ENCODE measurements around the gene ITGAD.

ITGAD gene

DNA sequence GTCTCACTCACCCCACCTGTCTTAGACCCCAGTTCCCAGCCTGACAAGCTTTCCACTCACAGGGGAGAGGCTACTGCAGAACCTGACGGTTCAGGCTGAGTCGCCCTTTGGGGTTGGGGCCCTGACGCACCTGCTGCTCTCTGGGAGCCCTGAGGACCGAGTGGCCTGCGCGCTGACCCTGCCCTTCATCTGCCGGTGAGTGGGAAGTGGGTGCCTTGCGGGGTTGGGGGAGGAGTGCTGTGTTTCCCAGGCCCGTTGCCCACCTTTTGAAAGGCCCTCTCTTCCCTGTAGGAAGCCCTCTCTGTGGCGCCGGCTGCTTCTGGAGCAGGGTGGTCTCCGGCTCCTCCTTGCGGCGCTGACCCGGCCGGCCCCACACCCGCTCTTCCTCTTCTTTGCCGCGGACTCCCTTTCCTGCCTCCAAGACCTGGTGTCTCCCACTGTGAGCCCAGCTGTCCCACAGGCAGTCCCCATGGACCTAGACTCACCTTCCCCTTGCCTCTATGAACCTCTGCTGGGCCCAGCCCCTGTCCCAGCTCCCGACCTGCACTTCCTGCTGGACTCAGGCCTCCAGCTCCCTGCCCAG, 72.7 kb downstream of the ITGAD start:
- Histone ChIP-seq H3K36me3 (replicated peaks; ENCODE audit: low read depth, low read length) (no peaks in the 10 kb centered on the region), H4K20me1 (ENCODE audit: insufficient read depth, low read length) (no peaks in the 10 kb centered on the region), H3K9ac (ENCODE audit: low read length) (no peak overlapping the region), H2AFZ (ENCODE audit: low read depth, low read length) (no peak overlapping the region), H3K79me2 (ENCODE audit: low read length) (no peaks in the 10 kb centered on the region), H3K4me2 (ENCODE audit: low read length) (no peak overlapping the region), H3K27me3 (ENCODE audit: low read depth, low read length) (no peaks in the 10 kb centered on the region), H3K27ac (ENCODE audit: low read length) (no peak overlapping the region), H3K4me3 (ENCODE audit: low read length) (no peak overlapping the region), H3K9me3 (ENCODE audit: insufficient read depth, low read length) (no peaks in the 10 kb centered on the region), H3K4me1 (ENCODE audit: low read length) (peaks cover 8% of the 10 kb centered on the region)
- no peak for TF ChIP-seq EZH2phosphoT487 (IDR thresholded peaks at IDR 0.05; ENCODE audit: low read depth)
- TF ChIP-seq, protein P1, sequence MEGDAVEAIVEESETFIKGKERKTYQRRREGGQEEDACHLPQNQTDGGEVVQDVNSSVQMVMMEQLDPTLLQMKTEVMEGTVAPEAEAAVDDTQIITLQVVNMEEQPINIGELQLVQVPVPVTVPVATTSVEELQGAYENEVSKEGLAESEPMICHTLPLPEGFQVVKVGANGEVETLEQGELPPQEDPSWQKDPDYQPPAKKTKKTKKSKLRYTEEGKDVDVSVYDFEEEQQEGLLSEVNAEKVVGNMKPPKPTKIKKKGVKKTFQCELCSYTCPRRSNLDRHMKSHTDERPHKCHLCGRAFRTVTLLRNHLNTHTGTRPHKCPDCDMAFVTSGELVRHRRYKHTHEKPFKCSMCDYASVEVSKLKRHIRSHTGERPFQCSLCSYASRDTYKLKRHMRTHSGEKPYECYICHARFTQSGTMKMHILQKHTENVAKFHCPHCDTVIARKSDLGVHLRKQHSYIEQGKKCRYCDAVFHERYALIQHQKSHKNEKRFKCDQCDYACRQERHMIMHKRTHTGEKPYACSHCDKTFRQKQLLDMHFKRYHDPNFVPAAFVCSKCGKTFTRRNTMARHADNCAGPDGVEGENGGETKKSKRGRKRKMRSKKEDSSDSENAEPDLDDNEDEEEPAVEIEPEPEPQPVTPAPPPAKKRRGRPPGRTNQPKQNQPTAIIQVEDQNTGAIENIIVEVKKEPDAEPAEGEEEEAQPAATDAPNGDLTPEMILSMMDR (IDR thresholded peaks at IDR 0.05; ENCODE audit: low read depth, low read length): no peak

DNA sequence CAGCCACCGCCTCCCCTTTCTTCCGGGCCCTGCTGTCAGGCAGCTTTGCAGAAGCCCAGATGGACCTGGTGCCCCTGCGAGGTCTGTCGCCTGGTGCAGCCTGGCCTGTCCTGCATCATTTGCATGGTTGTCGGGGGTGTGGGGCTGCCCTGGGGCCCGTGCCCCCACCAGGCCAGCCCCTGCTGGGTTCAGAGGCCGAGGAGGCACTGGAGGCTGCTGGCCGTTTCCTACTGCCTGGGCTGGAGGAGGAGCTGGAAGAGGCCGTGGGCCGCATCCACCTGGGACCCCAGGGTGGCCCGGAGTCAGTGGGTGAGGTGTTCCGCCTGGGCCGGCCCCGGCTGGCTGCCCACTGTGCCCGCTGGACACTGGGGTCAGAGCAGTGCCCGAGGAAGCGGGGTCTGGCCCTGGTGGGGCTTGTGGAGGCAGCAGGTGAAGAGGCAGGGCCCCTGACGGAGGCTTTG, 73.3 kb downstream of the ITGAD start:
- Histone ChIP-seq H3K27ac (ENCODE audit: low read length) (no peak overlapping the region), H3K9ac (ENCODE audit: low read length) (no peak overlapping the region), H3K79me2 (ENCODE audit: low read length) (no peaks in the 10 kb centered on the region), H3K27me3 (ENCODE audit: low read depth, low read length) (no peaks in the 10 kb centered on the region), H3K36me3 (replicated peaks; ENCODE audit: low read depth, low read length) (no peaks in the 10 kb centered on the region), H3K4me2 (ENCODE audit: low read length) (no peak overlapping the region), H3K9me3 (ENCODE audit: insufficient read depth, low read length) (no peaks in the 10 kb centered on the region), H3K4me3 (ENCODE audit: low read length) (no peak overlapping the region), H3K4me1 (ENCODE audit: low read length) (peaks cover 8% of the 10 kb centered on the region), H4K20me1 (ENCODE audit: insufficient read depth, low read length) (no peaks in the 10 kb centered on the region), H2AFZ (ENCODE audit: low read depth, low read length) (no peak overlapping the region)
- TF ChIP-seq EZH2phosphoT487 (IDR thresholded peaks at IDR 0.05; ENCODE audit: low read depth): no peak
- TF ChIP-seq, protein P1 (IDR thresholded peaks at IDR 0.05; ENCODE audit: low read depth, low read length): no peak

DNA sequence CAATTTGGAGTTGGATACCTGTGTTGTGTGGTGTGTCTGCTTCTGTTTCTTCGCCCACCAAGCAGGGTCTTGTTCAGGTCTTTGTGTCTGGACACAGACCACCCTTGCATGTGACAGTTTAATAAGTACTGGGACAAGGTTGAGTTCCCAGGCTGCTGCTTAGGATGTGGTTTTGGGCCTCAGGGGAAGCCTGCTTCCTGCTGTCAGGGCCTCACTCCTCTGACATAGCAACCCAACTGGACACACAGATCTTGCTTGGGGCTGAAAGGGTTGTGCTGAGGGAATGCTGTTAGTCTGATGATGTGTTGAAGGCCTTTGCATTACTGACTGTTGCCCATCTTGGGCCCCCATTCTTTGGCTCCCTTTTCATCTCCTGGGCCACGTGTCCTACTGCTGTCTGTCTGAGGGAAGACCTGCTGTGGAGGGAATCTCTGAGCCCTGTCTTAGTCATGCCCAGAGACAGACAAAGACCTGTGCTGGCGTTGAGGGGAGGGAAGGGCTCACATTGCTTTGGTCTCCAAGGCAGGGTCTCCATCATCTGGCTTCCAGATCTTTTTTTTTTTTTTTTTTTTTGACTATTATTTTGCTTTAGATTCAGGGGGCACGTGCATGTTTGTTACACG, 74.1 kb downstream of the ITGAD start:
- H3K4me2 ChIP-seq (ENCODE audit: low read length): no peak overlapping the region
- no peak overlapping the region for H2AFZ ChIP-seq (ENCODE audit: low read depth, low read length)
- peaks cover 8% of the 10 kb centered on the region for H3K4me1 ChIP-seq (ENCODE audit: low read length)
- H3K4me3 ChIP-seq (ENCODE audit: low read length): no peak overlapping the region
- no peaks in the 10 kb centered on the region for H3K9me3 ChIP-seq (ENCODE audit: insufficient read depth, low read length)
- H3K9ac ChIP-seq (ENCODE audit: low read length): no peak overlapping the region
- H3K27ac ChIP-seq (ENCODE audit: low read length): no peak overlapping the region
- no peaks in the 10 kb centered on the region for H3K36me3 ChIP-seq (replicated peaks; ENCODE audit: low read depth, low read length)
- H3K79me2 ChIP-seq (ENCODE audit: low read length): no peaks in the 10 kb centered on the region
- no peaks in the 10 kb centered on the region for H3K27me3 ChIP-seq (ENCODE audit: low read depth, low read length)
- no peak for TF ChIP-seq EZH2phosphoT487 (IDR thresholded peaks at IDR 0.05; ENCODE audit: low read depth)
- TF ChIP-seq, protein P1 (IDR thresholded peaks at IDR 0.05; ENCODE audit: low read depth, low read length): no peak
- no peaks in the 10 kb centered on the region for H4K20me1 ChIP-seq (ENCODE audit: insufficient read depth, low read length)

DNA sequence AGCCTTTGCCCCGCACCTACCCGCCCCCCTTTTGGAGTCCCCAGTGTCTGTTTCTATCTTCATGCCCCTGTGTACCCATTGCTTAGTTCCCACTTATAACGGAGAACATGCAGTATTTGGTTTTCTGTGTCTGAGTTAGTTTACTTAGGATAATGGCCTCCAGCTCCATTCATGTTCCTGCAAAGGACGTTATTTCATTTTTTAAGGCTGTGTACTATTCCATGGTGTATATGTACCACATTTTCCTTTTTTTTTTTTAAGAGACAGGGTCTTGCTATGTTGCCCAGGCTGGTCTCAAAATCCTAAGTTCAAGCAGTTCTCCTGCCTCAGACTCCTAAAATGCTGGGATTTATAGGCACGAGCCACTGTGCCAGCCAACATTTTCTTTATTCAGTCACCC, 74.7 kb downstream of the ITGAD start:
- Histone ChIP-seq H3K4me1 (ENCODE audit: low read length) (peaks cover 8% of the 10 kb centered on the region), H3K27me3 (ENCODE audit: low read depth, low read length) (no peaks in the 10 kb centered on the region), H3K9me3 (ENCODE audit: insufficient read depth, low read length) (no peaks in the 10 kb centered on the region), H3K79me2 (ENCODE audit: low read length) (no peaks in the 10 kb centered on the region), H4K20me1 (ENCODE audit: insufficient read depth, low read length) (no peaks in the 10 kb centered on the region), H3K9ac (ENCODE audit: low read length) (no peak overlapping the region), H2AFZ (ENCODE audit: low read depth, low read length) (no peak overlapping the region), H3K4me2 (ENCODE audit: low read length) (no peak overlapping the region), H3K36me3 (replicated peaks; ENCODE audit: low read depth, low read length) (no peaks in the 10 kb centered on the region), H3K4me3 (ENCODE audit: low read length) (no peak overlapping the region), H3K27ac (ENCODE audit: low read length) (no peak overlapping the region)
- TF ChIP-seq EZH2phosphoT487 (IDR thresholded peaks at IDR 0.05; ENCODE audit: low read depth): no peak
- TF ChIP-seq, protein P1 (IDR thresholded peaks at IDR 0.05; ENCODE audit: low read depth, low read length): no peak

All from OCI-LY3 (cell line).